A673 (cell line): ENCODE results near the gene ADAM29. TPM values are rescaled to one million over a fixed set of nuclear protein-coding genes. Genes with fewer than 3 reads are reported as not detected.

Source experiments
- BruUV-seq: library from RNA; stranded (reverse); fragments of 400-500 nt; replicated peaks from 2 replicates; lab custom pipeline; 2021; lab: Mats Ljungman, UMichigan
- CTCF ChIA-PET: fragments of 300-600 bp; sonication (Branson Sonifier 250); formaldehyde crosslinking; loops from one replicate; lab custom pipeline; 2022; ENCODE audit warnings: antibody characterized with exemption; lab: Charles Lee
- POLR2A ChIA-PET: fragments of 300-600 bp; sonication (Branson Sonifier 250); formaldehyde crosslinking; loops from one replicate; lab custom pipeline; 2022; ENCODE audit warnings: antibody characterized with exemption; ENCODE audit not compliant: low non-redundant PET; lab: Charles Lee
- DNase-seq: peaks from one replicate; pipeline ENCODE4 v3.0.0-alpha.2; 2015; ENCODE audit warnings: low spot score
- H3K27ac ChIP-seq: fragments of 200-600 bp; sonication (generic); 2 replicates; pipeline ENCODE4 v1.5.1; 2016; ENCODE audit warnings: mixed run types, low read depth, mild to moderate bottlenecking, mixed read lengths, antibody characterized with exemption, low read length; ENCODE audit not compliant: poor library complexity, severe bottlenecking
- H3K27me3 ChIP-seq: fragments of 200-600 bp; sonication (generic); replicated peaks from 2 replicates; pipeline ENCODE4 v1.6.1; 2017; ENCODE audit warnings: mixed run types, low read depth, mild to moderate bottlenecking, mixed read lengths, antibody characterized with exemption, low read length; ENCODE audit not compliant: insufficient read depth, poor library complexity
- H3K36me3 ChIP-seq: fragments of 200-600 bp; sonication (generic); 2 replicates; pipeline ENCODE4 v1.6.1; 2016; ENCODE audit warnings: mixed run types, mild to moderate bottlenecking, mixed read lengths, antibody characterized with exemption, low read length; ENCODE audit not compliant: insufficient read depth, poor library complexity, severe bottlenecking
- H3K4me1 ChIP-seq: fragments of 200-600 bp; sonication (generic); 2 replicates; pipeline ENCODE4 v1.6.1; 2017; ENCODE audit warnings: mixed run types, mild to moderate bottlenecking, mixed read lengths, antibody characterized with exemption, low read length; ENCODE audit not compliant: insufficient read depth, poor library complexity, severe bottlenecking
- H3K4me3 ChIP-seq: fragments of 200-600 bp; sonication (generic); 2 replicates; pipeline ENCODE4 v1.5.1; 2016; ENCODE audit warnings: low read depth, mixed run types, mild to moderate bottlenecking, mixed read lengths, low read length; ENCODE audit not compliant: poor library complexity, severe bottlenecking
- H3K9me3 ChIP-seq: fragments of 200-600 bp; sonication (generic); 2 replicates; pipeline ENCODE4 v1.6.1; 2016; ENCODE audit warnings: mixed run types, low read depth, mild to moderate bottlenecking, mixed read lengths, antibody characterized with exemption, low read length; ENCODE audit not compliant: poor library complexity, severe bottlenecking
- EZH2 ChIP-seq: fragments of 200-600 bp; sonication (generic); IDR thresholded peaks from 2 replicates; pipeline ENCODE4 v1.6.1; 2017; ENCODE audit warnings: borderline replicate concordance, low read depth, mild to moderate bottlenecking, mixed read lengths, antibody characterized with exemption, low read length; ENCODE audit not compliant: poor library complexity, severe bottlenecking
- intact Hi-C: fragments of 100-400 bp; cut with micrococcal nuclease; formaldehyde crosslinking; loops from one replicate; pipeline ENCODE4 v1.10.0; 2022; ENCODE audit not compliant: unreplicated experiment
- total RNA-seq: library from RNA; stranded (reverse); gene quantifications from 2 replicates; pipeline ENCODE4 v1.2.3, GENCODE V29; 2021
- TF ChIP-seq, protein P1 (sequence below): fragments of 300-800, 200-600 bp; sonication (generic); conservative IDR thresholded peaks from 2 replicates; pipeline ENCODE4 v1.5.1; 2017; ENCODE audit warnings: low read depth, mild to moderate bottlenecking, antibody characterized with exemption, low read length, moderate library complexity, mixed read lengths

Gene ADAM29
- total RNA-seq, 1 experiment from 2014 or later = not detected

DNA sequence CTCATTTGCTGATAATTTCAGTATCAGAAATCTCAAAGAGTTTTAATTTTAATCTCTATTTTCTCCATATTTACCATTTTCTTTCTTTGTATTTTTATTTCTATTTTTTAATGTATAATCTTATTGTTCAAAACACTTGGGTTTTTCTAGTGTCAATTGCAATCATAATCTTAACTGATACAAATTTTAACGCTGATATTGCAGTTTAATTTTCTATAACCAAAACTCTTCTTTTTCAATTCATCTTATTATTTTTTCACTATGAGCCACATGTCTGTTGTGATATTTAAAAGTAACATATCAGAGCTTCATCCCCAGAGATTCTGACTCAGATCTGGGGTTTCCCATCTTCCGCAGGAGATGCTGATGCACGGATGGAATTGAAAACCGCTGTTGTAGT is 16.2 kb downstream of the ADAM29 start:
- POLR2A ChIA-PET = no interaction called here
- Histone ChIP-seq H3K4me3 (no peak overlapping the region), H3K4me1 (no peaks in the 10 kb centered on the region), H3K9me3 (no peaks in the 10 kb centered on the region), H3K27me3 (no peaks in the 10 kb centered on the region), H3K27ac (no peak overlapping the region), H3K36me3 (no peaks in the 10 kb centered on the region)
- CTCF ChIA-PET = no interaction called here
- DNase-seq = no peak
- no TSS peak for BruUV-seq
- TF ChIP-seq, protein P1, sequence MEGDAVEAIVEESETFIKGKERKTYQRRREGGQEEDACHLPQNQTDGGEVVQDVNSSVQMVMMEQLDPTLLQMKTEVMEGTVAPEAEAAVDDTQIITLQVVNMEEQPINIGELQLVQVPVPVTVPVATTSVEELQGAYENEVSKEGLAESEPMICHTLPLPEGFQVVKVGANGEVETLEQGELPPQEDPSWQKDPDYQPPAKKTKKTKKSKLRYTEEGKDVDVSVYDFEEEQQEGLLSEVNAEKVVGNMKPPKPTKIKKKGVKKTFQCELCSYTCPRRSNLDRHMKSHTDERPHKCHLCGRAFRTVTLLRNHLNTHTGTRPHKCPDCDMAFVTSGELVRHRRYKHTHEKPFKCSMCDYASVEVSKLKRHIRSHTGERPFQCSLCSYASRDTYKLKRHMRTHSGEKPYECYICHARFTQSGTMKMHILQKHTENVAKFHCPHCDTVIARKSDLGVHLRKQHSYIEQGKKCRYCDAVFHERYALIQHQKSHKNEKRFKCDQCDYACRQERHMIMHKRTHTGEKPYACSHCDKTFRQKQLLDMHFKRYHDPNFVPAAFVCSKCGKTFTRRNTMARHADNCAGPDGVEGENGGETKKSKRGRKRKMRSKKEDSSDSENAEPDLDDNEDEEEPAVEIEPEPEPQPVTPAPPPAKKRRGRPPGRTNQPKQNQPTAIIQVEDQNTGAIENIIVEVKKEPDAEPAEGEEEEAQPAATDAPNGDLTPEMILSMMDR = no peak
- no peak for TF ChIP-seq EZH2
- intact Hi-C loops = no loop called here

DNA sequence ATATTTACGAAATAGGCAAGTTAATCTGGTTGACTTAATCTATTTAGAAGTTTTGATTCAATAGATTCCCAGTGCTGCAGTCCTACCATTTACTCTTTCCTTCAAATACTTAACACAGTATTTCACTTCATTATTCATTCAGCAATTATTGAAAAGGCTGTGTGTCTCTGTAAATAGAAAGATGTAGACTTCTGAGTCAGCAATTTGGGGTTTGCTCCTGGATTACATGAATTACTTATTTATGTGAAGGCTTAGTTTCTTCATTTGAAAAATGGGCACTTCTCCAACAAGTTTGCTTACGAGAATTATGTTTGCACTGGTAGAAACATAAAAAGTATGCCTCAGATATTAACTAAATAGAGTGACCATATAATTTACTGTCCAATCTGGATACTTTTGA is 17.4 kb downstream of the ADAM29 start:
- DNase-seq = no peak
- Histone ChIP-seq H3K36me3 (no peaks in the 10 kb centered on the region), H3K9me3 (no peaks in the 10 kb centered on the region), H3K27me3 (no peaks in the 10 kb centered on the region), H3K4me3 (no peak overlapping the region), H3K27ac (no peak overlapping the region), H3K4me1 (no peaks in the 10 kb centered on the region)
- no TSS peak for BruUV-seq
- ChIA-PET POLR2A (no interaction called here), CTCF (no interaction called here)
- intact Hi-C loops = no loop called here
- TF ChIP-seq, protein P1 = no peak
- no peak for TF ChIP-seq EZH2

DNA sequence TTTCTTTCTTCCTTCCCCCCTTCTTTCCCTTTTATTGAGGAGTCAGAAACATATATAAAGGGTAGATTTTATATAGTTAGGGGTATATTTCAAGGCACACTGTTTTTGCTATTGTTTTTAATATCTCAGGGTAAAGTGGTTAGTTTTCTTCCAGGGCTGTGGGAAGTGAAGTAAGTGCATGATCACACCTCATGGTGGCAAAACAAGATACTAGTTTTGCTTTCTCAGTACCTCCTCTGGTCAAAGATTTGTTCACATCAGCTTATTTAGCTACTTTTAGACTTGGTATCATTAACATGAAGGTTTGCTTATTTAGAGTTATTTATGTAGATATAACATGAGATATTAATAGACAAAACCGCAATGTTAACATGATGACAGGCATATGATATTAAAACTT is 21.8 kb downstream of the ADAM29 start:
- Histone ChIP-seq H3K4me3 (no peak overlapping the region), H3K36me3 (no peaks in the 10 kb centered on the region), H3K27ac (no peak overlapping the region), H3K27me3 (no peaks in the 10 kb centered on the region), H3K4me1 (no peaks in the 10 kb centered on the region), H3K9me3 (no peaks in the 10 kb centered on the region)
- DNase-seq = no peak
- BruUV-seq = no TSS peak
- CTCF ChIA-PET = no interaction called here
- no peak for TF ChIP-seq EZH2
- TF ChIP-seq, protein P1 = no peak
- POLR2A ChIA-PET = no interaction called here
- intact Hi-C loops = no loop called here
